Stimulated activated CD8-positive, alpha-beta memory T cell treated with anti-CD3 and anti-CD28 coated beads, Interleukin-2, amount 100 ng/mL, for 48 hours (primary cell): ENCODE measurements around the gene MEOX1.
"Not testable (repeated sequence)": the region's sequence is repeated elsewhere in the genome, so short reads cannot be mapped to it uniquely, and the experiment has no call there.

ENCODE experiments used
- DNase-seq, 2 donors: peaks; one replicate each; pipeline ENCODE4 v3.0.0-alpha.2; 2020; ENCODE audit warnings: low read depth in 2 of 2

MEOX1 gene

DNA sequence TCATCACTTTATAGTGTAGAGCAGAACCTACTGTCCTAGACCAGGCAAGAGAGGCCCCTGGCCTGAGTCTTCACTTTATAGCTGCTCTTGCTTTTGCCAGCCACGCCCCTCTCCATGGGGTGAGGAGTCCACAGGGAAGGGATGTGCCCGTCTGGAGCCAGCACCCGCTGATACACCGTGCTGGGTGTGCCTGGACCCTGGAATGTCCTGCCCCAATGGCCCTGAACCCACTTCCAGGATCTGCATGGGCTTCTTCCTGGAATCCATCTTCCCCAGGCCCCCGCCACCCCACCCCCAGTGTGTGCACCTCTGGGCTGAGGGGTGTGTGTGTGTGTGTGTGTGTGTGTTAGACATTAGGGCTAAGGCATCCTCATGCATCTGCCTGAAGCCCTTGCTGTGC lies 44.9 kb downstream of the MEOX1 start:
- no peak for DNase-seq

DNA sequence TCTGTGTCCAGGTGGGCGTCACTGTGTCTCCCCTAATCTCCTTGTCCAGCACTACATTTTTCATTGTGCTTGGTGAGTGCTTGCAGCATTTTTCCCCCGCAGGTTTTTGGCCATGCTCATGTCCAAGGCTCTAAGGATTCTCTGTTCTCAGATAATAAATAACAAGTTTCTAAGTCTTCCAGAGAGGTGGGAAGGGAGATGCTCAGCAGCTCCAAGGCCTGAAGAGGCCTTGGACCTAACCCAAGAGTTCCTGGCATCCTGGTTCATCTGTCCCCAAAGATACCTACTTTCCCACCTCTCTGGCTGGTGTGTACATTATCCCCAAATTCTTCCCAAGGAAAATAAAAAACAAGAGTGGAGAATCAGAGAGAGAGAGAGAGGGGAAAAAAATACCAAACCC lies 45.3 kb downstream of the MEOX1 start:
- no peak for DNase-seq

GRCh38 chr17:43616029-43616351 lies 45.7 kb downstream of the MEOX1 start:
- DNase-seq = no peak

DNA sequence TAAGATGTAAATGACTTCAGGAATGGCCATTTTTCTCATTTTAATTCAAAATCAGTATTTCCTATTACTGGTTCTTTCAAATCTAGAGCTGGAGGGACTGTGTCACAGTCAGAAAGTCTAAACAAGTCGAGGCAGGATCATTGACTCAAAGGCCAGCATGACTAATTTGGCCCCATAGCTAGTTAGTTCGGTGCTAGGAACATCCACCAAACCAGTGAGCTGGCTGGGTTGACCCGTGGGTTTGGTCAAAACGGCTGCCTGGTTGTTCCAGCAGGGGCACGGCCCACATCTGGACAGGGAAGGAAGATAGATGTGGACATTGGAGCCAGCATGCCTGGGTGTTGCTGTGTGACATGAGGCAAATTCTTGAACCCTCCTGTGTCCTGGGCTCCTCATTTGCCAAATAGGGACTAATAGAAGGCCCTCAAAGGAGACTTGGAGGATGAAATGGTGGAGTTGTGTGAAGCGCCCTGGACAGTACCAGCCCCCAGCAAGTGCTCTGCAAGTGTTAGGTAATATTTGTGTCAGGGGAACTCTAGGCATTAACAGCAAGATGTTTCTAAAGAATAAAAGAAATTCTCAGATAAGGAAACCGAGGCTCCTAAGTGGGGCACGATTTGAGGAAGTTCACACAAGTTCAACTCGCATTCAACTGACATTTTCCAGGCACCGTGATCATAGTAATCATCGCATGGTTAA lies 46.2 kb downstream of the MEOX1 start:
- DNase-seq = no peak

DNA sequence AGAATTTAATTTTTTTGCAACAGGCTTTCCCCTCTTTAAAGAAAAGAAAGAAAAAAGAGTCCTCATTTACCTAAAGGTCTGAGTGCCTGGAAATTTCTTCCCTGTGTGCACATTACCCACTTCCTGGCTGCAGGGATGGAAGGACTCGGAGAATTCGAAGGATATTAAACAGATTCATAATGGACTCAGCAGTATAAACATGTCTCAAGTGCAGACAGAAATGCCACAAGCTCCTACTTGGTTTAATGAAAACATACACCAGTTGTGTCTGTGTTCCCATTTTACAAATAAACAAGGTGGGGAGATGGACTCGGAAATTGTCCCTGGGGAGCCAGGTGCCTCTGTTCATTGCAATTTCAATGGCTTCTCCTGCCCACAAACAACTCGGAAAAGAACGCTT lies 47.2 kb downstream of the MEOX1 start:
- DNase-seq = no peak

GRCh38 chr17:43613917-43614316 lies 47.8 kb downstream of the MEOX1 start:
- no peak for DNase-seq

- no peak for DNase-seq
Measured at GRCh38 chr17:43612515-43612914, 49.2 kb downstream of the MEOX1 start.

GRCh38 chr17:43611230-43611969 lies 50.3 kb downstream of the MEOX1 start:
- no peak for DNase-seq

- no peak for DNase-seq
Measured at GRCh38 chr17:43609613-43610385, 51.9 kb downstream of the MEOX1 start.

- peak; percentile 23 to 41 for DNase-seq
Measured at GRCh38 chr17:43608313-43608712, 53.4 kb downstream of the MEOX1 start.

DNA sequence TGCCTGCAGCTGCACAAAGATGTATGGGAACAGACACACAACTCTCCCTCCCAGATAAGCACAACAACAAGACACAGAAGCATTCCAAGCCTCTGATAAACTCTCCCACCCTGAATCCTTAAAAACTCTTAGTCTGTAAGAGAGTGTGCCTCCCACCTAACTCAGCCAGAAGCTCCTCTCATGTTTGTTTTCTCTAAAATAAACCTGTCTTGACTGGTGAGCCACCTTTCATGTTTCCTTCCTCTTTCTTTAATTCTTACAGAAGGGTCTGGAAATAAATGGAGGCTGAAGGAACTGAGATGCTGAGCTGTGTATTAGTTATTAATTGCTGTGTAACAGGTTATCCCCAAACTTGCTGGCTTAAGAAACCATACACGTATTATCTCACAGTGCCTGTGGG lies 57.2 kb downstream of the MEOX1 start:
- DNase-seq = no peak

- no peak for DNase-seq
Measured at GRCh38 chr17:43603321-43603720, 58.4 kb downstream of the MEOX1 start.

GRCh38 chr17:43602556-43602955 lies 59.2 kb downstream of the MEOX1 start:
- DNase-seq = not testable (repeated sequence)

- DNase-seq = no peak
Measured at GRCh38 chr17:43601280-43602039, 60.3 kb downstream of the MEOX1 start.

GRCh38 chr17:43599835-43600234 lies 61.9 kb downstream of the MEOX1 start:
- DNase-seq = no peak

DNA sequence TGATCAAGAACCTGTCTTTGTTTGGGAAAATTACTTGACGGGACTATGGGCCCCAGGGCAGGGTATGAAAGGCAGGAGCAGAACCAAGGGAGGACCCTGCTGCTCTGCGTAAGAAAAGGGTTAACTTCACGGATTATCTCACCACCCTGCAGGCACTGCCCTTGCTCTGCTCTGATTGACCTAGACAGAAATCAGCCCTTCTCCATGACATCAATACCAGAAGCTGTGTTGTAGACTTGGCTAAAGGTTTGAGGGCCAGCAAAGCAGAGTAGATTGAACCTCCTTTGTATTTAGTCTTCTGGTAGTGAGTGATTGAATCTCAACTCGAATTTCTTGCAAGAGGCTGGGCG lies 62.7 kb downstream of the MEOX1 start:
- no peak for DNase-seq

GRCh38 chr17:43598357-43599045 lies 63.2 kb downstream of the MEOX1 start:
- DNase-seq = no peak

DNA sequence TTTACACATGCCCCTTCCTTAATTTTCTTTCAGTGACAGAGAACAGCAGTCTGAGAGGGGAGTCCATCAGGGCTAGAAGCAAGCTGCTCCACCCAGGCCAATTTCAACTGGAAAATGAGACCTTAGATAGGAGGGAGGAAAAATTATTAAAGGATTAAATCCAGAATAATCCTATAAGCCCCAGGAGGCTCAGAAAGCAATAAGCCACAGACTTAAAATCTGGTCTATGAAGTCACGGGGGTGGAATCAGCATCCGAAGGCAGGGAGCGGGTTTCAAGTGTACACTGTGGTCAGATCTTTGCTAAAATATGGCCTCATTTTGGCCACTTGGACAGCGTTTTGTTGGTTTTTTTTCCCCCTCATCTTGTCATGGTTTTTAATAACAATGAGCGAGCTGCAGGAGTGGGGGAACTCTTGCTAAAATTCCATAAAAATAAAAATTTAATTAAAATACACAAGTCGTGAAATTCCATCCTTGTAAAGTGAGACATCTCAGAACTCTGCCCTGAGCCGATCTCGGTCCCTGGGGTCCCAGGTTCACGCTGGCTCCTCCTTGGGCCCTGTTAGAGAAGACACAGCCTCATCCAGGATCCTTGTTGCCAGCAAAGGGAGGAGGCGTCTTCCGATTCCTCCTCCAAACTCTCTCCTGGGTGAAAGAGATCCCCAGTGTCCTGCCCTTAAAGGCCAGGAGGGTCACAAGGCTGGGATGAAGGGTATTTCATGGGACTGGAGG lies 63.9 kb downstream of the MEOX1 start:
- DNase-seq = no peak

GRCh38 chr17:43595466-43595865 lies 66.3 kb downstream of the MEOX1 start:
- no peak for DNase-seq

- no peak for DNase-seq
Measured at GRCh38 chr17:43591779-43592562, 69.8 kb downstream of the MEOX1 start.
